ENCODE measurements around the gene ZNF593.

The ZNF593 gene

DNA sequence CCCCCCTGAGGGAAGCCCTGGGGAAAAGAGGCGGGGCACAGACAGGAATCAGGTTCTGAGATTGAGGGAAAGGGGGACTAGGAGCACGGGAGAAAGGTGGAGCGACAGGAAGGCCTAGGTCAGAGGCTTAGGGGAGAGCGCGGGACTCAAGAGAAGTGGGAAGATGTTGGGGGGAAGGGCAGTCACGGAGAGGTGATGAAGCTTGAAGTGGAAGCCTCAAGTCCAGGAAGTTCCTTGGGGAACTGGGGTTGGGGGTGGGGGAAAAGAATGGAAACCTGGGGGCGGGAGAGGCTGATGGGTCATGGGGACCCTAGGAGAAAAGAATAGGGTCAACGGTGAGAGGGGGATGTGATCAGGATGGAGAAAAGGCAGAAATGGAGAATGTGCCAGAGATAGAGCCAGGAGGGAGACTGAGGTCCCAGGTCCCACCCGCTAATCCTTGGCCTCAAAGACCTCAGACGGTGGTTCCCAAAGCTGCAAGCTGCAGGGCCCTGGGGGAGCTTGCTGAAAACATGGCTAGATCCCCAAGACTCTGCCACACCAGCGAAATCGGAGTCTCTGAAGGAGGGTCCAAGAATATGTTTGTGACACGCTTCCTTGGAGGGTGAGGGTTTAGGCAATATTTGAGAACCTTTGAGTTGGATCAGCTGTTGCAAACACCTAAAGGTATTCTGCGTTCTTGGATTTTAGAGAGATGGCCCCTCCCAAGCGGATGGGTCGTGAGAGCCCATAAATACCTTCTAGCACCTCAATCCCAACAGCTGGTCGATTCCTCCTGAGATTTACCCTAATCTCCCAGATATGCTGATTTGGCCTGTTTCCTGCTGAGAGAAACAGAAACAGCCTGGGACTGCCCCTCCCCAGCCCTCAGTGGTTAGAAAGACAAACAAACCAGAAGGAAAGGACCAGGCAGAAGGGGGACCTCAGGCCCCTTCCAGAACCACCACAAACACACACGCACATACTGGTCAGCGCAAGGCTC lies 4.6 kb upstream of the ZNF593 start:
- in situ Hi-C loops (cut with MboI; ENCODE audit: low sequenced_read_pairs): no loop called here

GRCh38 chr1:26166719-26167281 lies 2.9 kb upstream of the ZNF593 start:
- in situ Hi-C loops (cut with MboI; ENCODE audit: low sequenced_read_pairs): no loop called here

GRCh38 chr1:26168410-26169197 lies 1.1 kb upstream of the ZNF593 start, which contains the start of gene C1orf232:
C1orf232 (minus strand) TSS chr1:26168963; CDS start chr1:26168499, 464 bp downstream.
- in situ Hi-C loops (cut with MboI; ENCODE audit: low sequenced_read_pairs): no loop called here

DNA sequence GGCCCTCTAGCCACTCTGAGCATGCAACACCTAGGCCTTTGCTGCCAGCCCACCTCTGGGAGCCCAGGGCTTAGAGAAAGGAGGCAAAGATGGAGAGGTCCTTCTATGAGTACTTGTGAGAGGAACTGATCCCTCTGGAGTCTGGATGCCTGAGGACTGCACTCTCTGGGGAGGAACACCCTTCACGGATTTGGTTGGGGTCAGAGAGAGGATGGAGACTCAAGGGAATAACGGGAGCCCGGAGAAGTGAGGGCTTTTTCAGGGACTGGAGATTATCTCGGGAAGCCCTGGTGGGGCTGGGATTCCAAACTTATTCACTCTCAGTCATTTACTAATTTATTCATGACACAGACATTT lies 532 bp upstream of the ZNF593 start:
- in situ Hi-C loops (cut with MboI; ENCODE audit: low sequenced_read_pairs): no loop called here

DNA sequence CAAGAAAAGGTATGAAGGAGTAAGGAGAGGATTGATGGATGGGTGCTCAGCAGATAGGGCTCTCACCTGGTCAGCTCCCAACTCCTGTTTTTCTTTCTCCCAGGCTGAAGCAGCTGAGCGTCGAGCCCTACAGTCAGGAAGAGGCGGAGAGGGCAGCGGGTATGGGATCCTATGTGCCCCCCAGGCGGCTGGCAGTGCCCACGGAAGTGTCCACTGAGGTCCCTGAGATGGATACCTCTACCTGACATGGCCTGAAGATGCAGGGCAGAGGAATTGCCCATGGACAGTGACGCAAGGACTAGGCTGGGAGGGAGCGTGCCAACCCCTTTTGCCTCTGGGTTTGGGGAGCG lies 739 bp downstream of the ZNF593 start:
- in situ Hi-C loops (cut with MboI; ENCODE audit: low sequenced_read_pairs): no loop called here

DNA sequence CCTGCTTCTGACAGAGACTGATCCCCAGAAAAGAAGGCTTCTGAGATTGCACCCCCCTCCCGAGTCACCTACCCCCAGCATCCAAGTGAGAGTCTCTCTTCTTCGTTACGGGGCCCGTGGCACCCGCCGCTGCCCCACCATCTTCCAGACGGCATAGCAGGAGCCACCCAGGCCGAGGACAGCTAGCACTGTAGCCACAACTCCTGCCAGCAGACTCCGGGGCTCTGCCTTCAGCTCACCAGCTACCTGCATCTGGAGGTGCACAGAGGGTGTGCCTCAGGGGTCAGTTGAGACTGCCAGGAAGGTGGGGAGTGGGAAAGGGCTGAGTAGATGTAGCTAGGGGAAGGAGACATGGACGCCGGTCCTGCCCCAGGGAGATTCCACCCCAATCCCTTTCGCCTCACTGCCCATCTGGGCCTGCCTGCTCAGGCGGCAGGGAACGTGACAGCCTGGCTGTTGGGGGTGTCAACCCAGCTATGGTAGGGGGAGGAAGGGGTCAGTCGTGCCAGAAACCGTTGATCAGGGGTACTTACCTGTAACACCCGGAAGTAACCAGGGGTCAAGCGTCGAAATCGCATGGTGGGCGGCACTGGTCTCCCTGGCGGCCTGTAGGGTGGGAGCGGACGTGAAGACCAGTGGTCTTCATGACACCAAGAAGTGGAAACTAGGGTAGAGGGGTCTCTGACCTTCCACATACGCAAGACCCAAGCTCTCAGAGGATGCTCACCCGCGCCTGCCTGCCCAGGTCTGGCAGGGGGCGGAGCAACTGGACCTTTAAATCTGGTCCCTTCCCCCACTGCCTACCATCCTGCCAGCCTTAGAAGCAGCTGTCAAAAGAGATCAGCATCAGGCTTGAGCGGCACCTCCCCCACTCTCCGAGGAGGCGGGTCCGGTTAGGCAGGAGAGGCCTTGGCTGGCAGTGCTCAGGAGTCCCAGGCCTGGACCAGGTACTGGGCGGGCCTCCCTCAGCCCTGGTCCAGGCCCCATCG lies 1.7 kb downstream of the ZNF593 start, which contains the start of gene ZNF593OS:
TSS of gene ZNF593OS (minus strand) at position 749 of the 989 bp plus-strand sequence. CDS start at position 578, 171 bp downstream.
- in situ Hi-C loops (cut with MboI; ENCODE audit: low sequenced_read_pairs): no loop called here

DNA sequence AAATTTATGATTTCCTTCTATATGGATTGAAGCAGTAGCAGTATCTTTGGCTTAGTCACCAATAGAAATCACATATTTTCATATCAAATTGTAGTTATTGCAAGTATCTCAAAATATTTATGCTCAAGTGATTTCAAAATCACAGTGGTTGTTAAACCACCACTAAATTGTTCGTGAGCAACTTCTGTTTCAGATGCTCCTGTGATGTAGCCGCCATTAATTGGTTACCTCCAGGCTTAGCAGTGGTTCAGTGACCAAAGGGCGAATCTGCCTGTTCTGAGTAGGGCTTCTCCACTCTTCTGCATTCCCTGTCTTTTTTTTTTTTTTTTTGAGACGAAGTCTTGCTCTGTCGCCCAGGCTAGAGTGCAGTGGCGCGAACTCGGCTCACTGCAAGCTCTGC lies 5.6 kb downstream of the ZNF593 start:
- in situ Hi-C loops (cut with MboI; ENCODE audit: low sequenced_read_pairs): no loop called here

- in situ Hi-C loops (cut with MboI; ENCODE audit: low sequenced_read_pairs): no loop called here
These were observed 7.5 kb downstream of the ZNF593 start, which contains the start of gene CNKSR1 for GRCh38 chr1:26177182-26177684. CNKSR1 (plus strand) TSS chr1:26177491; CDS start chr1:26177548, 57 bp downstream.

DNA sequence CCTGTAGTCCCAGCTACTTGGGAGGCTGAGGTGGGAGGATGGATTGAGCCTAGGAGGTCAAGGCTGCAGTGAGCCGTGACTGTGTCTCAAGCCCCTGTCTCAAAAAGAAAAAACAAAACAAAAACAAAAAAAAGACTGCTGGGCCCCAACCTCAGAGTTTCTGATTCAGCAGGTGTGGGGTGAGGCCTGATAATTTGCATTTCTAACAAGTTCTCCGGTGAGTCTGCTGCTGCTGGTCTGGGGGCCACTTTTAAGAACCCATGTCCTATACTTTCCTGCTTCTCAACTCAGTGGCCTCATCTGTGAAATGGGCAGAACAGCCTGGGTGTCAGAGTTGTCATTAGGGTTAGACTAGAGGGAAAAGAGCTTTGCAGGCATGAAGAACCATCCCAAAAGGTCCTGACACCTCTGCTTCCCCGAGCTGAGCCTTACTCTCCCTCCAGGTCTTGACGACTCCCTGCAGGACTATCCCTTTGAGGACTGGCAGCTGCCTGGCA lies 10.3 kb downstream of the ZNF593 start:
- in situ Hi-C loops (cut with MboI; ENCODE audit: low sequenced_read_pairs): no loop called here

- in situ Hi-C loops (cut with MboI; ENCODE audit: low sequenced_read_pairs): no loop called here
These were observed 12.1 kb downstream of the ZNF593 start for GRCh38 chr1:26181586-26182382.

DNA sequence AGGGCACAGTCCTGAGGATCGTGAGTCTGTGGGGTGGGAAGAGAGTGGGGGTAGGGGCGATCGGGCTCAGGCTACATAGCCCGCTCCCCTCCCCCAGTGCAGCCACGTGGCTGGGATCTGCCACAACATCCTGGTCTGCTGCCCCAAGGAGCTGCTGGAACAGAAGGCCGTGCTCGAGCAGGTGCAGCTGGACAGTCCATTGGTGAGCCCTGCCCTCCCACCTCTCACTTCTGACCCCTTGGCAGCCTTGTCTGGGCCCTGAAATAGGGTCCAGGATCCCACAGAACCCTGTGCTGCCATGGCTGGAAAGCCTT lies 12.6 kb downstream of the ZNF593 start:
- in situ Hi-C loops (cut with MboI; ENCODE audit: low sequenced_read_pairs): no loop called here

DNA sequence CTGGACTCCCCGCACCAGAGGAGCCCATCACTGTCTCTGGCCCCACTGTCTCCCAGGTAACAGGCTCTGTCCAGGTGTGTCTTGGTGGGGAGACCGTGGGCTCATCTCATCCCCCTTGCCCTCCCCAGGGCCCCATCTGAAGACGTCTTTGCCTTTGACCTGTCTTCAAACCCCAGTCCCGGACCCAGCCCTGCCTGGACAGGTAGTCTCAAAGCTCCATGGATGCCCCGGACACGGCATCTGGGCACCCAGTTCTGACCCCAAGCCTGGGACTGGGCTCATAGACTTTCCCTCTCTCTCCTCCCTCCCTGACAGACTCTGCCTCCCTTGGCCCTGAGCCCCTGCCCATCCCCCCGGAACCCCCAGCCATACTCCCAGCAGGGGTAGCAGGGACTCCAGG lies 14.4 kb downstream of the ZNF593 start:
- in situ Hi-C loops (cut with MboI; ENCODE audit: low sequenced_read_pairs): no loop called here

DNA sequence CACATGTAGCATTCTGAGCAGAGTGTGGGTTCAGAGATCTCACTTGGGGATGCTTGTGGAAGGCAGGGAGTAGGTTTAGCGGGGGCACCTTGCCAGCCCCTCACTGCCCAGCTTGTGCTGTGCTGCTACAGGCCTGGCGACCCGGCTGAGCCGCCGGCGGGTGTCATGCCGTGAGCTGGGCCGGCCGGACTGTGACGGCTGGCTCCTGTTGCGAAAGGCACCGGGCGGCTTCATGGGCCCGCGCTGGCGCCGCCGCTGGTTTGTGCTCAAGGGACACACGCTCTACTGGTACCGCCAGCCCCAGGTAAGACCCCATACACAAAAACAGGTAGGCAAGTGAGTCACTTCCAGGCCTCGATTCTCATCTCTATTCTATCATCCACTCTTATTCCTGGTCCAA lies 15.2 kb downstream of the ZNF593 start:
- in situ Hi-C loops (cut with MboI; ENCODE audit: low sequenced_read_pairs): no loop called here

DNA sequence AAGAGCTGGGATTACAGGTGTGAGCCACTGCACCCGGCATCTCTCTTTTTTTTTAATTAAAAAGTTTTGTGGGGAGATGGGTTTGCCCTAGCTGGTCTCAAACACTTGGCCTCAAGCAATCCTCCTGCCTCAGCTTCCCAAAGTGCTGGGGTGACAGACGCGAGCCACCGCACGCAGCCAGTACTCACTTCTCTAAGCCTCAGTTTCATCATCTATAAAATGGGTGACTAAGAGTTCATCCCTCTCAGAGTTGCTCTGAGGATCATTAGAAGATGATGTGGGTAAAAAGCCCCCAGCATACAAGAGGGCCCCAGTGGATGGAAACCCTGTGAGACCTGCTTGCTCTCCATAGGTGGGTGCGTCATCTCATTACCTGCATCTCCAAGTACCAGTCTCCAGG lies 18.2 kb downstream of the ZNF593 start:
- in situ Hi-C loops (cut with MboI; ENCODE audit: low sequenced_read_pairs): no loop called here

DNA sequence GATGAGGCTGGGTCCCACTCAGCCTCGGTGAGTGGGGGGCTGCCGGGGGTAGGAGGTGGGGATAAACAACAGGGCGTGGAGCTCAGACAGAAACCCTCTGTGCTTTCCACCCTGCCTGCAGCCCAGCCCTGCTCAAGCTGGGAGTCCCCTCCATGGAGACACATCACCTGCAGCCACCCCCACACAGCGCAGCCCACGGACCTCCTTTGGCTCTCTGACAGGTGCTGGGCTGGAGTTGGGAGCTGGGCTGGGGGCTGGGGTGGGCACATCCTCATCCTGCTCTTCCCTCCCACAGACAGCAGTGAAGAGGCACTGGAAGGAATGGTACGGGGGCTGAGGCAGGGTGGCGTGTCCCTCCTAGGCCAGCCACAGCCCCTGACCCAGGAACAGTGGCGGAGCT lies 18.8 kb downstream of the ZNF593 start:
- in situ Hi-C loops (cut with MboI; ENCODE audit: low sequenced_read_pairs): no loop called here

DNA sequence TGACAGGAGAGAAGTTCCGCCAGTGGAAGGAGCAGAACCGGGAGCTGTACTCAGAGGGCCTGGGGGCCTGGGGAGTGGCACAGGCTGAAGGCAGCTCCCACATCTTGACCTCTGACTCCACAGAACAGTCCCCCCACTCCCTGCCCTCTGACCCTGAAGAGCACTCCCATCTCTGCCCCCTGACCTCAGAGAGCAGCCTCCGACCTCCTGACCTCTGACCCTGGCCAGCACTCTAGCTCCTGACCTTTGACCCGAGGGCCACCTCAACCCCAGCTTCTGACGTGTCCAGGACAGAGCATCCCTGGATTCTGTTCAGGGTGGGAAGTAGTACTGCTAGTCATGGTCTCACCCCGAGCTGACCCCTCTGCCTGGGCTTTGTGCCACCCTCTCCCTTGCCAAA lies 19.6 kb downstream of the ZNF593 start:
- in situ Hi-C loops (cut with MboI; ENCODE audit: low sequenced_read_pairs): no loop called here

DNA sequence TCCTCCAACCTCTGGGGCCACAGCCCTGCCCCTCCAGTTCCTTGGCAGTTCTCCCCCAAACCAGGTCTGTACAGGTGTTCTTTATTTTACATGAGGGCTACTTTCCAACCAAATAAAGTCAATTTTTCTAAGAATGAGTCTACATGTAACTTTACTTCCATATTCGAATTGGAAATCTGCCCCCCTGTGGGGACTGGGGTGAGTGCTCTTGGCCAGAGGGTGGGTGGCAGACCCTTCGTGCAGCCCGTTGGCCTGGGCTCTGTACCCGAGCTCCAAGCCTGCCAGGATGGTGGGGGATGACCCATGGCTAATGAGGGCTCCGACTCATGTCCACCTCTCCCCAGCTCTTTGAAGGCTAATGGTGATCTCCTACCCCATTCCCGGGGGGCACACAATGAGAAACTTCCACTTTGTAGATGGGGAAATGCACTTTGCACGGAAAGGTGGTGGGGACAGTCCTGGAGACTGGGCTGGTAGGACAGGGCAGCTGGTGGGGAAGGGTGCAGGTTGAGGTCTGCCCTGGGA lies 20.1 kb downstream of the ZNF593 start:
- in situ Hi-C loops (cut with MboI; ENCODE audit: low sequenced_read_pairs): no loop called here

DNA sequence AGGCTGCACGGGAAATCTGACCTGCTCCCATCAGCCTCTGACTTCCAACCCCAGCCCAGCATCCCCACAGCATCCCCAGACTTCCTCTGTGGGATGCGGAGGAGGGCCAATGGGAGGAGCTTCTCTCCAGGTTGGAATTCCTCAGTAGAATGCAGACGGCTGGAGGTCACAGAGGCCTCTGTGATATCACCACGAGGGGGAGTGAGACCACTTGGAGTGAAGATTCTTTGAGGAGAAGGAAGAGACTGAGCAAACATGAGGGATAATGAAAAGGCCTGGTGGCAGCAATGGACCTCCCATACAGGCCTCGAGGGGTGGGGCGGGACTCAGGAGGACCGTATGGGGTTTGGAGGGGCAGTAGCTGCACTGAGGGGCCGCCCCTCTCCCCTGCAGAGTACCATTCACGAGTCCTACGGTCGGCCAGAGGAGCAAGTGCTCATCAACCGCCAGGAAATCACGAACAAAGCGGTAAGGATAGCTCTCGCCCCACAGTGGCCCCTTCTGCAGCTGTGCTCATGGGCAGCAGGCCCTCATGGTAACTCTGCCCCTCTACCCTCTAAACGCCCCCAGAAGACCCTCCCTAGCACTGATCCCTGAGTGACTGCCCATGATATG lies 20.8 kb downstream of the ZNF593 start, which contains the start of gene CATSPER4:
TSS of gene CATSPER4 (plus strand) at position 230 of the 615 bp plus-strand sequence. CDS start at position 256, 26 bp downstream.
- in situ Hi-C loops (cut with MboI; ENCODE audit: low sequenced_read_pairs): no loop called here
